Ovary (tissue), 9 donors: ENCODE measurements around the gene ACSF2. TPM values are rescaled to one million over a fixed set of nuclear protein-coding genes. Genes with fewer than 3 reads are reported as not detected.

Source experiments
- DNase-seq, 5 donors: peaks; one replicate each; pipeline ENCODE4 v3.0.0-alpha.2; 2019 to 2020
- H3K27ac ChIP-seq, 2 donors: fragments of 200-600 bp; one replicate each; pipeline versions ENCODE4 v1.5.1 to v1.8.0; 2019 to 2022
- H3K27me3 ChIP-seq: fragments of 200-600 bp; one replicate; pipeline ENCODE4 v1.8.0; 2022
- H3K36me3 ChIP-seq: fragments of 200-600 bp; sonication (generic); one replicate; pipeline ENCODE4 v1.5.1; 2019
- H3K4me1 ChIP-seq: one replicate; pipeline ENCODE4 v1.8.1; 2013; ENCODE audit warnings: mild to moderate bottlenecking, moderate library complexity; ENCODE audit not compliant: insufficient read depth
- H3K4me3 ChIP-seq: fragments of 200-600 bp; sonication (generic); one replicate; pipeline ENCODE4 v1.5.1; 2017
- H3K9me3 ChIP-seq, 2 donors: fragments of 200-600 bp in 1 of 2; sonication (generic) in 1 of 2; one replicate each; pipeline versions ENCODE4 v1.5.1 to v1.8.1; 2013 to 2019; ENCODE audit warnings: mild to moderate bottlenecking in 1 of 2, moderate library complexity in 1 of 2
- CTCF ChIP-seq, 3 donors: fragments of 450-650 bp in 2 of 3; fragments of 200-600 bp in 1 of 3; IDR thresholded peaks; one replicate each; pipeline versions ENCODE4 v1.5.1 to v1.8.0; 2016 to 2022; ENCODE audit warnings: antibody characterized with exemption in 3 of 3, mild to moderate bottlenecking in 1 of 3
- EP300 ChIP-seq: sonication (generic); formaldehyde crosslinking; IDR thresholded peaks from one replicate; pipeline ENCODE4 v1.6.1; 2017; ENCODE audit warnings: antibody characterized with exemption
- POLR2A ChIP-seq: fragments of 450-650 bp; IDR thresholded peaks from one replicate; pipeline ENCODE4 v1.6.1; 2017; ENCODE audit warnings: antibody characterized with exemption, mild to moderate bottlenecking, moderate library complexity
- WGBS, 3 donors: extraction: QIAGEN DNeasy Blood & Tissue Kit in 1 of 3; methylation state at CpG; one replicate each; pipeline versions ENCODE4 v1.1.5 to v1.1.7; 2013 to 2017; 5-methylcytosine and 5-hydroxymethylcytosine counted together
- intact Hi-C, 4 donors: fragments of 100-400 bp; cut with DNase I; formaldehyde crosslinking; loops; one replicate each; pipeline versions ENCODE4 v1.11.0 to v1.15.1; 2022 to 2023
- polyA plus RNA-seq, 2 donors: library from polyadenylated mRNA; stranded (reverse); fragments of 200-250 nt in 1 of 2; fragments of 350-450 nt in 1 of 2; fragmentation: Illumina TruSeq in 1 of 2; extraction: RNeasy Lipid Tissue Mini Kit (QIAGEN cat#74804) in 1 of 2; gene quantifications; one replicate each; pipeline ENCODE4 v1.2.3, GENCODE V29; 2013 to 2014
- total RNA-seq, 7 donors: library from RNA; depleted of rRNA in 2 of 7; stranded (reverse); fragments of >200 nt in 2 of 7; fragmentation: NEBNext Ultra II Directional in 3 of 7; extraction: Animal tissue kit (Norgen Biotek cat#: 25700) in 3 of 7; gene quantifications; one replicate each; pipeline versions ENCODE4 v1.1.0 to v1.2.4, GENCODE V29; 2016 to 2023
- donor health status: DM: no; HTN: no; CAD: no; lungs with moderate emphysema.
- donor health status: DM: no; HTN: no; CAD: no.
- donor health status: Bipolar disorder and iron deficiency.
- donor health status: DM: yes; HTN: yes; CAD: no.
- donor health status: DM: no; HTN: no; CAD: no.
- donor health status: DM: yes; HTN: yes; CAD: no.

ACSF2 gene
- total and polyA plus RNA-seq, 9 donors = 26.7 to 86.0 (median 49.5) TPM

- Histone ChIP-seq H3K4me1 (peaks cover 32% of the 10 kb centered on the region), H3K27me3 (no peaks in the 10 kb centered on the region), H3K27ac (peak overlapping the region in 1 of 2 donors; percentile 49), H3K9me3 (no peaks in the 10 kb centered on the region), H3K4me3 (no peak overlapping the region), H3K36me3 (no peaks in the 10 kb centered on the region)
- no peak for DNase-seq
- intact Hi-C loops = no loop called here
- 23 to 47% (median 29%) methylated on average over 3 of the region's 3 CpGs for WGBS, 3 donors
- TF ChIP-seq POLR2A = no peak
These were observed 88.4 kb downstream of the ACSF2 start for GRCh38 chr17:50514388-50514787.

DNA sequence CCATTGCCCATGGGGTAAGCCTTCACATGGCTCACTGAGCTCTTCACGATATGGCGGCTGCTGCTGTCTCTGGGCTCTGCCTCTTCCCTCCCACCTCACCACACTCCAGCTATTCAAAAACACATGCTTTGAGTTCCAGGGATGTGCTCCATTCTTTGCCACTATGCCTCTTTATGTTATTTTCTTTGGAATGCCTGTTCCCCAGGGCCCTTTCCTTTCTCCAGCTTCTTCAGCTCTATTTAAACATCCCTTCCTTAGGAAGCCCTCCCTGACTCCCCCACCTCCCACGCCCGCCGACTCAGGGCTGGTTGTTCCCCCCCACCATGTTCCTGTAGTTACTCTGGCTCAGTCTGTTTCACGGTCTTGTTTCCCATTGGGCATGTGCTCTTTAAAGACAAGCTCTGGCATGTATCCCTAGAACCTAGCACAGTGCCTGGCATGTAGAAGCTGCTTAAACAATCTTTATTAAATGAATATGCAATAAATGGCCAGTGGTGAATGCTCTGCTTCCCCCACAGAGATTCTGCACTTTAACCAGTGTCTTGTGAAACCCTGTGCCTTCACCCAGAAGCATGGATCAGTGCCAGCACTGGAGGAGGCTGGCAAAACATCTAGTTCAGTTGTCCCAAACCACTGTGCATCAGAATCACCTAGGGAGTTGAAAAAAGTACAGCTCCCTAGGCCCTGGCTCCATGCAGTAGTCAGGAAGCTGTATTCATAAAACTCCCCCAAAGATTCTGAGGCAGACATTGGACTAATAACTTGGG lies 89.1 kb downstream of the ACSF2 start:
- intact Hi-C loops = no loop called here

DNA sequence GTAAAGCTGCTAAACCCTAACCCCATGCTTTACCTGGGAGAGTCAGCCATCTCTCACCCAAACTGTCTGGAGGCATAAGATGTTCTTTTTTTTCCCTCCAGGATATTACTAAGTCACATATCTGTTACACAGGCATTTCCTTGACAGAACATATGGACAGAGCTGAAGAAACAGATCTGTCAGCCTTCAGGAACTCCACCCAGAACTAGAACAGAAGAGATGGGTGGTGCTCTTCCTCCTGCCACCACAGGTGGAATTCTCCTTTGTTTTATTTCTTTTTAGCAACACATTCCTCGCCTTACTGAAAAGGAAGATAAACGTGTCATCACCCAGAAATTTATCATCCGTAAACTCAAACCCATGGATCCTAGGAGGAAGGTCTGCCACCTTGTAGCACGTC lies 91.0 kb downstream of the ACSF2 start:
- 81 to 96% (median 93%) methylated on average over 4 of the region's 4 CpGs for WGBS, 3 donors
- no peak for DNase-seq
- peak overlapping the region in 1 of 2 donors; percentile 40 for H3K27ac ChIP-seq
- intact Hi-C loops = no loop called here
- no peak overlapping the region for H3K4me3 ChIP-seq
- no peaks in the 10 kb centered on the region for H3K27me3 ChIP-seq
- no peak for TF ChIP-seq POLR2A
- TF ChIP-seq CTCF (IDR thresholded peaks at IDR 0.05) = no peak
- TF ChIP-seq EP300 = no peak
- H3K9me3 ChIP-seq = no peaks in the 10 kb centered on the region
- no peaks in the 10 kb centered on the region for H3K36me3 ChIP-seq
- H3K4me1 ChIP-seq = peaks cover 28% of the 10 kb centered on the region

More for the DNA sequence above, 89.1 kb downstream of the ACSF2 start:
- H3K4me3 ChIP-seq = no peak overlapping the region
- H3K4me1 ChIP-seq = peaks cover 33% of the 10 kb centered on the region
- WGBS, 3 donors = 8 to 13% (median 13%) methylated on average over 6 of the region's 6 CpGs
- no peaks in the 10 kb centered on the region for H3K27me3 ChIP-seq
- TF ChIP-seq EP300 (no peak), POLR2A (no peak), CTCF (IDR thresholded peaks at IDR 0.05) (no peak)
- H3K36me3 ChIP-seq = no peaks in the 10 kb centered on the region
- DNase-seq = peak; percentile 55 to 78 (median 68)
- no peaks in the 10 kb centered on the region for H3K9me3 ChIP-seq
- H3K27ac ChIP-seq = peak overlapping the region in 1 of 2 donors; percentile 49

- WGBS, 3 donors = 86 to 89% (median 87%) methylated on average over 8 of the region's 8 CpGs
- H3K9me3 ChIP-seq = no peaks in the 10 kb centered on the region
- H3K27me3 ChIP-seq = no peaks in the 10 kb centered on the region
- peak overlapping the region; percentile 71 to 73 for H3K27ac ChIP-seq
- H3K36me3 ChIP-seq = no peaks in the 10 kb centered on the region
- H3K4me1 ChIP-seq = peaks cover 28% of the 10 kb centered on the region
- DNase-seq = no peak
- no peak overlapping the region for H3K4me3 ChIP-seq
- intact Hi-C loops = no loop called here
- TF ChIP-seq EP300 = no peak
- TF ChIP-seq POLR2A = no peak
- no peak for TF ChIP-seq CTCF (IDR thresholded peaks at IDR 0.05)
These were observed 91.7 kb downstream of the ACSF2 start for GRCh38 chr17:50517504-50518383.
